ENCODE measurements around the gene PGD. TPM values are rescaled to one million over a fixed set of nuclear protein-coding genes. Genes with fewer than 3 reads are reported as not detected.

The PGD gene
- total RNA-seq, 1 experiment from 2014 or later, result 70.6 TPM

GRCh38 chr1:10399444-10399941 is 629 bp downstream of the PGD start:
- Mint-ChIP-seq H3K4me1 (ENCODE audit: insufficient read depth, unreplicated experiment) (peaks cover 10% of the 10 kb centered on the region), H3K36me3 (ENCODE audit: insufficient read depth, unreplicated experiment) (peaks cover 31% of the 10 kb centered on the region), H3K27ac (ENCODE audit: low read depth, unreplicated experiment) (peak overlapping the region; percentile 44), H3K27me3 (ENCODE audit: insufficient read depth, unreplicated experiment) (no peaks in the 10 kb centered on the region), H3K9me3 (ENCODE audit: unreplicated experiment) (no peaks in the 10 kb centered on the region), H3K4me3 (ENCODE audit: unreplicated experiment) (peak overlapping the region; percentile 93)
- BruUV-seq (replicated peaks), result no TSS peak
- ChIA-PET CTCF (interaction anchor here (0.6 to 2.8 kb wide), 7 partner anchors 11 to 448 kb away, joined by 3 to 25 read pairs (median 5); partner anchors contain the start of gene CENPS), POLR2A (interaction anchor here (0.6 to 3.2 kb wide), 17 partner anchors 11 to 613 kb away, joined by 3 to 85 read pairs (median 5); partner anchors contain the start of genes CENPS, KIF1B and PEX14)
- no peak for TF ChIP-seq CTCF (IDR thresholded peaks at IDR 0.05; ENCODE audit: unreplicated experiment)
- DNase-seq (ENCODE audit: unreplicated experiment), result peak; percentile 58
- intact Hi-C loops (cut with micrococcal nuclease), result no loop called here

DNA sequence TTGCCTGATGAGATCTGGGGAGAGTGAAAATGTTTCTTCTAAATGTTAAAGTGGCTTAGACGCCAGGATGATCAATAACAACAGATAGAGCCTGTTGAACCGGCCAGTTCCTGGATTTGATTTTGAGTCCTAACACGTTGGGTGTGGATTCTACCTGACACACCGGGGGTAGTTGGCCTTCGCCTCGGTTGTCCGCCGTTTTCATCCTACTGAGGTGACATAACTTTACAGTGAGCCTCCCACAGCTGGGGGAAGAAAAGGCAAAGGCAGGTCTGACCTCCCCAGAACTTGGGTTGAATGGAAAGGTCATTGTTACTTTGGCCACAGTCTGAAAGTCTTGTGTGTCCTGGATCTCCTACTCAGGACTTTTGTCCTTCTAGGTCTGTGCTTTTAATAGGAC is 1.1 kb downstream of the PGD start:
- BruUV-seq (replicated peaks), result no TSS peak
- Mint-ChIP-seq H3K27ac (ENCODE audit: low read depth, unreplicated experiment) (peak overlapping the region; percentile 44), H3K36me3 (ENCODE audit: insufficient read depth, unreplicated experiment) (peaks cover 36% of the 10 kb centered on the region), H3K4me1 (ENCODE audit: insufficient read depth, unreplicated experiment) (peaks cover 10% of the 10 kb centered on the region), H3K4me3 (ENCODE audit: unreplicated experiment) (peak overlapping the region; percentile 93), H3K9me3 (ENCODE audit: unreplicated experiment) (no peaks in the 10 kb centered on the region), H3K27me3 (ENCODE audit: insufficient read depth, unreplicated experiment) (no peaks in the 10 kb centered on the region)
- intact Hi-C loops (cut with micrococcal nuclease), result no loop called here
- CTCF ChIA-PET, result interaction anchor here (0.6 to 2.8 kb wide), 6 partner anchors 12 to 449 kb away, joined by 3 to 25 read pairs (median 6); partner anchors contain the start of gene CENPS
- POLR2A ChIA-PET, result interaction anchor here (0.6 to 3.2 kb wide), 11 partner anchors 12 to 612 kb away, joined by 3 to 85 read pairs (median 5); partner anchors contain the start of genes CENPS and PEX14
- TF ChIP-seq CTCF (IDR thresholded peaks at IDR 0.05; ENCODE audit: unreplicated experiment), result no peak
- no peak for DNase-seq (ENCODE audit: unreplicated experiment)

- Mint-ChIP-seq H3K36me3 (ENCODE audit: insufficient read depth, unreplicated experiment) (peaks cover 40% of the 10 kb centered on the region), H3K9me3 (ENCODE audit: unreplicated experiment) (no peaks in the 10 kb centered on the region), H3K4me1 (ENCODE audit: insufficient read depth, unreplicated experiment) (peaks cover 10% of the 10 kb centered on the region), H3K27me3 (ENCODE audit: insufficient read depth, unreplicated experiment) (no peaks in the 10 kb centered on the region), H3K4me3 (ENCODE audit: unreplicated experiment) (no peak overlapping the region), H3K27ac (ENCODE audit: low read depth, unreplicated experiment) (peak overlapping the region; percentile 44)
- no TSS peak for BruUV-seq (replicated peaks)
- TF ChIP-seq CTCF (IDR thresholded peaks at IDR 0.05; ENCODE audit: unreplicated experiment), result no peak
- no peak for DNase-seq (ENCODE audit: unreplicated experiment)
- ChIA-PET CTCF (interaction anchor here (0.7 to 2.8 kb wide), 4 partner anchors 21 to 679 kb away, joined by 3 to 25 read pairs (median 8); no protein-coding TSS in a partner anchor), POLR2A (interaction anchor here (0.6 to 3.2 kb wide), 5 partner anchors 13 to 458 kb away, joined by 3 to 85 read pairs (median 3); partner anchors contain the start of genes LZIC and NMNAT1)
- intact Hi-C loops (cut with micrococcal nuclease), result no loop called here
These were observed 2.4 kb downstream of the PGD start for GRCh38 chr1:10401281-10401680.

DNA sequence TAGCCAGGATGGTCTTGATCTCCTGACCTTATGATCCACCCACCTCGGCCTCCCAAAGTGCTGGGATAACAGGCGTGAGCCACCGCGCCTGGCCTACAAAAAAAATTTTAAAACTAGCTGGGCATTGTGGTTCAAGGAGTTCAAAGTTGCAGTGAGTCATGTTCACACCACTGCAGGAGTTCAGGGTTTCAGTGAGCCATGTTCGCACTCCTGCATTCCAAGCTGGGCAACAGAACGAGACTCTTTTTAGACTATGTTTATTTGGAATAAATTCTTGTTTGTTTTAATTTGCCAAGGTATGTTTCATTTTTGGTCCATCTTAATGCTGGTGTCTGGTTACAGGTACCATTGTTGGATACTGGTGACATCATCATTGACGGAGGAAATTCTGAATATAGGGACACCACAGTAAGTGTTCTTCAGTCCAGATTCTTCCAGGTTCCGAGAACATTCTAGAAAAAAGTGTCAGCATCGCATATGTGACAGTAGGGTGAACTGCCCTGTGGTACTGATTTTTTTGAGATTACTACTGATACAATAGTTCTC is 3.9 kb downstream of the PGD start:
- peaks cover 53% of the 10 kb centered on the region for H3K36me3 Mint-ChIP-seq (ENCODE audit: insufficient read depth, unreplicated experiment)
- no peaks in the 10 kb centered on the region for H3K9me3 Mint-ChIP-seq (ENCODE audit: unreplicated experiment)
- intact Hi-C loops (cut with micrococcal nuclease), result no loop called here
- no peak for TF ChIP-seq CTCF (IDR thresholded peaks at IDR 0.05; ENCODE audit: unreplicated experiment)
- CTCF ChIA-PET, result interaction anchor here (0.7 to 1.0 kb wide), 2 partner anchors 27 to 452 kb away, joined by 3 read pairs; no protein-coding TSS in a partner anchor
- H3K27me3 Mint-ChIP-seq (ENCODE audit: insufficient read depth, unreplicated experiment), result no peaks in the 10 kb centered on the region
- no peak overlapping the region for H3K4me3 Mint-ChIP-seq (ENCODE audit: unreplicated experiment)
- peaks cover 10% of the 10 kb centered on the region for H3K4me1 Mint-ChIP-seq (ENCODE audit: insufficient read depth, unreplicated experiment)
- POLR2A ChIA-PET, result no interaction called here
- no peak overlapping the region for H3K27ac Mint-ChIP-seq (ENCODE audit: low read depth, unreplicated experiment)
- DNase-seq (ENCODE audit: unreplicated experiment), result peak; percentile 29
- no TSS peak for BruUV-seq (replicated peaks)

Data from MCF 10A (cell line).